HG02885 (cell line): Measurements from ENCODE around the gene BNIP5.
"Not testable (repeated sequence)": the region's sequence is repeated elsewhere in the genome, so short reads cannot be mapped to it uniquely, and the experiment has no call there.

Experiments
- ATAC-seq: cut with Tn5 transposase; IDR thresholded peaks from one replicate; pipeline ENCODE4 v1.9.1; 2021; ENCODE audit warnings: mild to moderate bottlenecking; ENCODE audit not compliant: unreplicated experiment, poor library complexity

Gene BNIP5

DNA sequence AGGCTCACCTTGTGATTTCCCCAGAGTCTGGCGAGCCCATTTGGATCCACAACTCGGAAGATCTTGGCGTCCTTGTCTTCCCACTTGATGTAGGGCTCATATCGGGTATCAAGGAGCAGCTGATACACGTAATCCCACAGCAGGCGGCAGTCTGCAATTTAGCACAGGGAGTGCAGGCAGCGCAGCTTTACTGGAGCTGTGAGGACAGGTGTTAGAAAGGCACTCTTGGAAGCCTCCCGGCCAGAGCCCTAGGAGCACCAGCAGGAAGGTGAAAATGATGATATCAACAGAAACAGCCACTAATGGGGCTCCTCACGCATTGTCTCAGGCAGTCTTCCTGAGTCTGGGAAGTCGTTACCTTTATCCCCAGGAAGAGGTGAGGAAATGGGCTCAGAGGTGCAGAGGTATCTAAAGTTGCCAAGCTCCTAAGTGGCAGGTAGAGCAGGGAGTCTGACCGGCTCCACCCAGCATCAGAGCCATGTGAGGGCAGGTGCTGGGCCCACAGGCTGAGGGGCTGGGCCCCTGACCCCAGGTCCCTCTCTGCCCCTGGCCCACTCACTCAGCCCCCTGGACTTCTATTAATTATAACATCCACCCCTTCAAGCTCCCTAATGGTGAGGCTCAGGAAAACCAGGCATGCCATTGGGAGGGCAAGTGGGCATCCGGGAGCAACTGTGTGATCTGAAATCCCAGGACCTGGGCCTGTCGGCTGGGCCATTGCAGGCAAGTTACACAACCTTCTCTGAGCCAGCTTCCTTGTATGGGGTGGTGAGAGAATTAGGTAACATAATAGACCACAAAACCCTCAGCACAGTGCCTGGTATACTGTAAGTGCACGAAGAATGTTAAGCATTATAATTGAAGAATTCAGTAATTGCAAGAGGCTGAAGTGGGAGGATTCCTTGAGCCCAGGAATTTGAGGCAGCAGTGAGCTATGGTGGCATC, 32.5 kb upstream of the BNIP5 start:
- ATAC-seq, result no peak

DNA sequence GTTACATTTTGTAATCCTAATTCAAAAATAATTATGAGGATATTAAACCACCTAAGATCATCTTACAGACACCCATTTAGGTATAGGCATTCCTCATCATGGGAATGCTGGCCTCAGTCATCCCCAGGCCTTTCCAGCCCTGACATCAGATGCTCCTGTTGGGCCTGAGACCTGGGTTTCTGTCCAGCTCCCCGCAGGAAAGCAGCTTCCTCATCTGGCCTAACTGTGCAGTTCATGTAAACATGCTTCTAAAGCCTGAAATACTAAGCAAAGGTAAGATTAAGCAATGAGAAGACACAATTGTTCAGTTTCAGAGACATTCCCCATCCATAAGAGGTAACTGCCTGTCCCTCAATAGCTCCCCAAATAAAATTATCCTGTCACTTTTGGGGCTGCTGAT, 31.7 kb upstream of the BNIP5 start:
- ATAC-seq, result no peak

DNA sequence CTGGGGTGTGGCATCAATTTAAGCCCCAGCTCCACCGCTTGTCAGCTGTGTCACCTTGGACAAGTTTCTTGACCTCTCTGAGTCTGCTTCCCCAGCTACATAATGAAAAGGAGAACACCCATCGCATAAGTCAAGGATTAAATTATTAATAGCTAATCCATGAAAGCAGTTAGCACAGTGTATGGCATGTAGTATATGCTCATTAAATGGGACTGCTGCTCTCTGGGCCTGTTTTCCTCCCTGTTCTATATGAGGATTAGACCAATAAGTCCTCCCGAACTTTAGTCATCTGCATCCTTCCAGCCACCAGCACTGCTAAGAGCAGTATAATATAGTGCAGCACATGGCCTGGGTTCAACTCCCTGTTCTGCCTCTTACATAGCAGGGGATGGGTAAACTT, 31.1 kb upstream of the BNIP5 start:
- no peak for ATAC-seq

DNA sequence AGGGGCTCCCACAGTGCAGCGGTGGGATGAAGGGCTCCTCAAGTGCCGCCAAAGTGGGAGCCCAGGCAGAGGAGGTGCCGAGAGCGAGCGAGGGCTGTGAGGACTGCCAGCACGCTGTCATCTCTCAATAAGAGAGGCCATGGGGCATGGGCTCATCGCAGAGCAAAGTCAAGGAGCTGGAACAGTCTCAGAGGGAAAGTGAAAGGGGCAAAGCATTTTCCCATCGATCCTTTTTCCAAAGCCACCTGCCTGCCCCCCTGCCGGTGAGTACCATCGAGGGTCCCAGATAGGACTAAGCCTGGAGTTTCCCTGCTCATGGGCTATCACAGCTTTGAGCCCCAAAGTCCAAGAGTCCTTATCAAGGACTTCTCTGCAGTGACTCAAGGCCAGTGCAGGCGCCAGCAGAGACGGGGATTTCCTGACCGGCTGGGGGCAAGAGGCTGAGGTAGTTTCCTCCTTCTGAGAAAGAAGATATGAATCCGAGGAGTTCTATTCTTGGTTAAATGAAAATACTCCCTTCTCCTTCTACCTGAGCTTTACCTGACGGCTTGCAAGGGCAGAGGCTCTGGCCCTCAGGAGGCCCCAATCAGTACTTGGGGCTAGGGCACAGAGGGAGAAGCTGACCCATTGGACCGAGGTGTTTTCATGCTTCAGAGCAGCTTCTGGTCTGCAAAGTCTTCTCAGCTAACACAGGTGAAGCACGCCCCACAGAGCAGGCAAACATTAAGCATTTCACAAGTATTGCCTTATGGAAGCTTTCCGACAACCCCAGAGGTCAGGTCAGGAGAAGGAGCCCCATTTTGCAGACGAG, 28.2 kb upstream of the BNIP5 start:
- peak; percentile 47 for ATAC-seq

DNA sequence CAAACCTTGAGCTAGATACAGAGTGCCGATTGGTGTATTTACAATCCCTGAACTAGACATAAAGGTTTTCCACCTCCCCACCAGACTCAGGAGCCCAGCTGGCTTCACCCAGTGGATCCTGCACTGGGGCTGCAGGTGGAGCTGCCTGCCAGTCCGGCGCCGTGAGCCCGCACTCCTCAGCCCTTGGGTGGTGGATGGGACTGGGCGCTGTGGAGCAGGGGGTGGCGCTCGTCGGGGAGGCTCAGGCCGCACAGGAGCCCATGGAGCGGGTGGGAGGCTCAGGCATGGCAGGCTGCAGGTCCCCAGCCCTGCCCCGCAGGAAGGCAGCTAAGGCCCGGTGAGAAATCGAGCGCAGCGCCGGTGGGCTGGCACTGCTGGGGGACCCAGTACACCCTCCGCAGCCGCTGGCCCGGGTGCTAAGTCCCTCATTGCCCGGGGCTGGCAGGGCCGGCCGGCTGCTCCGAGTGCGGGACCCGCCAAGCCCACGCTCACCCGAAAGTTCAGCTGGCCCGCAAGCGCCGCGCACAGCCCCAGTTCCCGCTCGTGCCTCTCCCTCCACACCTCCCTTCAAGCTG, 27.5 kb upstream of the BNIP5 start:
- ATAC-seq, result not testable (repeated sequence)

DNA sequence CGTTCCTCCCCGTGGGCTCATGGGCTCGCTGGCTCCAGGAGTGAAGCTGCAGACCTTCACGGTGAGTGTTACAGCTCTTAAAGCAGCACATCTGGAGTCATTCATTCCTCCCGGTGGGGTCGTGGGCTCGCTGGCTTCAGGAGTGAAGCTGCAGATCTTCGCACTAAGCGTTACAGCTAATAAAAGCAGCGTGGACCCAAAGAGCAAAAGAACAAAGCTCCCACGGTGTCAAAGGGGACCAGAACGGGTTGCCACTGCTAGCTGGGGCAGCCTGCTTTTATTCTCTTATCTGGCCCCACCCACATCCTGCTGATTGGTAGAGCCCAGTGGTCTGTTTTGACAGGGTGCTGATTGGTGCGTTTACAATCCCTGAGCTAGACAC, 26.7 kb upstream of the BNIP5 start:
- ATAC-seq, result not testable (repeated sequence)

DNA sequence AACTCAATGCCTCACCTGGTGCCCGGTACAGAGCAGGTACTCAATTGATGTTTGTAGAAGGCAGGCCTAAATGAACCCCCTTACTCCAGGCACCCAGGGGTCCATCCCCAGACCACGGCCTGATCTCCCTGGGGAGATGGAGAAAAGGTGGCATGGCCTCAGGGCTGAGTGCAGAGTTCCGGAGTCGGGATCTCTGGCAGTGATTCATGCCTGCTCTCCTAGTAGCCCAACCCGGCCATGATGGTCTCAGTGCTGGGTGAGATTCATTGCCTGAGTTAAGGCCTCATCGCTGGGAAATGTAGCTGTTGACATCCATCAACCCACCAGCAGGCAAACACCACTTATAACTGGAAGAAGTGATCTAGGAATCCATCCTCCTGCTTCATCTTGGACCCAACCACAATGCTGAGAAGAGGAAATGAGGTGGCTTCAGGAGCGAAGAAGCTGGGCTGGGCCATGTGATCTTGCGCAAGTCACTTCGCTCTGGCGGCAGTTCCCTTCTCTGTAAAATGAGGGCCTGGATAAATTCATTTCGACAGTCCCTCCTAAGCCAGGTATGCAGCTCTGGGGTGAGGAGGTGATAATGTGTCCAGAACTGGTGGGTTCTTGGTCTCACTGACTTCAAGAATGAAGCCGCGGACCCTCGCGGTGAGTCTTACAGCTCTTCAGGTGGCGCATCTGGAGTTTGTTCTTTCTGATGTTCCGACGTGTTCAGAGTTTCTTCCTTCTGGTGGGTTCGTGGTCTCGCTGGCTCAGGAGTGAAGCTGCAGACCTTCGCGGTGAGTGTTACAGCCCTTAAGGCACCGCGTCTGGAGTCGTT, 26.1 kb upstream of the BNIP5 start:
- no peak for ATAC-seq

DNA sequence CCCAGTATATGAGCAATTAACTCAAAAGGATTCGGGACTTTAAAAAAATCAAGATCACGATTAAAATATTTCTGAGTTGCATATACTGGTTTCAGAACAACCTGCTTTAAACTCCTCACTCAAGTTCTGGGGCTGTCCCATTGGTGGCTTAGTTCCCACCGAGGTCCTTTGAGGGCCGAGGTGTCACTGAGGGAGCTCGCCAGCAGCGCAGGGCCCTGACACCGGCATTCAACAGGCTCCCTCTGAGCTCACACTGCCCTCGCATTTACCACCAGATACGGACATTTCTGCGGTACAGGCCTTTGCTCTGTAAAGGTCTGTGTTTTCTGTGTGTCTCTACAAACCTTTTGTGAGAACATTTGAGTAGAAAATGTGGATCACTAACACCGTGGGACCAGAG, 24.4 kb upstream of the BNIP5 start:
- ATAC-seq, result peak; percentile 28

DNA sequence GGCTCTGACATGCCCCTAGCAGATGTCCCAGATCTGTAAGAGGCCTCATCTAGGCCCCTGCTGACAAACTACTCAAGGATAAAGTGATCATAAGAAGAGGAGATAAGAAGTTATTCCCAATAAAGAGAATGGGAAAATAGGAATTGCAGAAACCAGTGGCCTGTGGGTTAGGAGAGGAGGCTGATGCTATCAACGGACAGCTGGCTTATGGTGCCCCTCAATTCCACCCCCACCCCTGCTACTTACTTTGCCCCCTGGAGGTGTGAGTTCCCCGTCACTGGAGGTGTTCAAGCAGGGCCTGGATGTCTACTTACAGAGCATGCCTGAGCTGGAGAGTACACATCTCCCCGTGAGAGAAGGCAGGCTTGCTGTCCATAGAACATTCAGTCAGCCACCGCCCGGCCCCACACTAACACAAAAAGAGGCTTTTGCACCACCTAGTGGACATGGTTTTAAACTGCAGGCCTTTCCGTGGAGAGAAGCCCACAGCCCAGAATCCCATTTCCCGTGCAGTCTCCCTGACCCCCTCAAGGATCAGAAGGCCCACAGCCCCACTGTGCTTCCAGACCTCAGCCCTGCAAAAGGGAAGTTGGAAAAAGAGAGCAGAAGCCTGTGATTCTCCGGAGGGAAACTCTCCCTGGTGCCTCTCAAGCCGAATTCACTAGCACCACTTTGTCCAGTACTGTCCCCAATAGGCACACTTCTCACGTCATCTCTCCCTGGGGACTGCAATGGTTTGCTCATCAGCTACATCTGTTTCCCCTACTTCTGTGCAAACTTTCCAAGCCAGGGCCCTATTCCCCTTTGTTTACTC, 23.8 kb upstream of the BNIP5 start:
- peak; percentile 56 for ATAC-seq

DNA sequence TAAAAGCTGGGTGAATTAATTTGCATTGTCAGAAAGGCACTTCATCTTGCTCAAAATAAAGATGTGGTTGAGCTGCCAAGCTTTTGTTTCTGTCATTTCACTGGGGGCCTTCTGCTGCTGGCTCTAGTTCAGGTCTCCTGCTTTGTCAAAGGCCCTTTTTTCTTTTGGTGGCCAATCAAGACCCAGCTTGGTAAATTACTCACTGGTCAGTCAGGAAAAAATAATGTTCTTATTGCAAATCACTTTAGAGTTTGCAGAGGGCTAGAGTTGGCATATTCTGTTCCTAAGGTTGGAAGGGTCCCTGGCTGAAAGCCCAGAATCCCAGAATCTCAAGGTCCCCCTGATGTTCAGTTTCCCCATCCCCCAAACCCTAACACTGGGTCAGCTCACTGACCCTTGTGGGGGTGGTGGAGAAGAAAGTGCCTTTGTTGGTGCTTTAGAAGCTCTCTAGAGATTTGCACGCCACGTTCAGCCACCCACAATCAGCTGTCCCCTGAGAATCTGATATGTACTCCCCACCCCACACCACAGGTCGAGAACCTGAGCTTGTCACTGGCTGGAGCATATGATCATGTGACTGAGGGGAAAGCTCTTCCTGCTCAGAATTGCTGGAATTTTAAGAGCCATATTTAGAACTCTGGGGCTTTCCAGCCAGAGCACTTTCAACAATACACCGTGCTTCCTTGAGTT, 21.7 kb upstream of the BNIP5 start:
- peak; percentile 39 for ATAC-seq

DNA sequence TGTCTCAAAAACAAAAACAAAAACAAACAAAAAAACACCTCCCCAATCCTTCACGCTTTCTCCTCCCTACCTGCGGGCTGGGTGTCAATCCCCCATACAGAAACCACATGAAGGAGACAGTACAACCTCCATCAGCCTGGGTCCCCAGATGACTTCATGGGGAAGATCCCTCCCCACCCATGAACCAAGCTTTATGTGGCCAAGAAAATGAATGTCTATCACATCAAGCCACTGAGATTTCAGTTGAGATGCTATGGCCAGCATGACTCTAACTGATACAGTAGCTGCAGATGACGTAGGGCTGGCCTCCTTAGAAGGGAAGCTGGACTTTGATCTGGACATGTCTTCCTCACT, 21.2 kb upstream of the BNIP5 start:
- peak; percentile 23 for ATAC-seq

DNA sequence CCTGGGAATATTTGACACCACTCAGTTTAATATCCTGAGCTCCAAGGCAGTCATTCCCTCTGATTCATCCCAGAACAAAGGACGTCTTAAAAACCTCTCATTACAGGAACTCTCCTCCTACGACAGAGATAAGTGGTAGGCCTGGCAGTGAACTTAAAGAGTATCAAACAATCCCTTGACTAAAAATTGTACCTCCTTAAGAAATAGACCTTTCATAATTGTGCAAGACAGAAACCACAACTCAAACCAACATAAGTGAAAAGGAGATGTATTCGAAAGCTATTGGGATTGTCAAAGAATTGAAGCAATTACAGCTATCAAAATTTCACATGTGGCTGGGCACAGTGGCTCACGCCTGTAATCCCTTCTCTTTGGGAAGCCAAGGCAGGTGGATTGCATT, 19.1 kb upstream of the BNIP5 start:
- ATAC-seq, result no peak

DNA sequence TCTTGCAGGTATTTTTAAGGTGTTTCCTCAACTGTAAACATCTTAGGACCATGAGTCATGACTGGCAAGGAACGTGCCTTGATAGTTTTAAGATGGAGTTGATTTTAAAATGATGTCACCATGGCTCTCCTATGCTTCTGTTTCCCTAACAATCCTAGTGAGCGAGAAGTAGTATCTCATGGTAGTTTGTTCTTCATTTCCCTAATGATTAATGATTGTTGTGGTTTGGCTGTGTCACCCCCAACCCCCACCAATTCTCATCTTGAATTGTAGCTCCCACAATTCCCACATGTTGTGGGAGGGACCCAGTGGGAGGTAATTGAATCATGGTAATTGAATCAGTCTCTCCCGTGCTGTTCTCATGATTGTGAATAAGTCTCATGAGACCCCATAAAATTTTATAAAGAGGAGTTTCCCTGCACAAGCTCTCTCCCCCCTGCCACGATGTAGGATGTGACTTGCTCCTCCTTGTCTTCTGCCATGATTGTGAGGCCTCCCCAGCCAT, 16.8 kb upstream of the BNIP5 start:
- ATAC-seq, result no peak

DNA sequence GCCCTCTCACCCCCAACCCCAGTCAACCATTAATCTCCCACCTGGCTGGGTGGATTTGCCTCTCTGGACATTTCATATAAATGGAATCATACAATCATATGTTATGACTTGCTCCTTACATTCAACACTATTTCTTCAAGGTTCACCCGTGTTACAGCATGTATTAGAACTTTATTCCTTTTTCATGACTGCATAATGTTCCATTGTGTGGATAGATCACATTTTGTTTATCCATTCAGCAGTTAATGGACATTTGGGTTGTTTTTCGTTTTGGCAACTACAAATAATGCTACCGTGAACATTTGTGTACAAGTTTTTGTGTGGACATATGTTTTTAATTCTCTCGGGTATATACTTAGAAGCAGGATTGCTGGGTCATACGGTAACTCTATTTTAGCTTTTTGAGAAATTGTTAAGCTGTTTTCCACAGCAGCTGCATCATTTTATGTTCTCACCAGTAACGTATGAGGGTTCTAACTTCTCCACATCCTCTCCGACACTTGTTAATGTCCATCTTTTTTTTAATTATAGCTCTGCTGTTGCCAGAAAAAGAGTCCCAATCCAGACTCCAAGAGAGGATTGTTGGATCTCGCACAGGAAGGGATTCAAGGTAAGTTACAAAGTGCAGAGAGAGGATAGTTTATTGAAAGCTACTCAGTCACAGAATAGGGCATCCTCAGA, 15.9 kb upstream of the BNIP5 start:
- ATAC-seq, result no peak

DNA sequence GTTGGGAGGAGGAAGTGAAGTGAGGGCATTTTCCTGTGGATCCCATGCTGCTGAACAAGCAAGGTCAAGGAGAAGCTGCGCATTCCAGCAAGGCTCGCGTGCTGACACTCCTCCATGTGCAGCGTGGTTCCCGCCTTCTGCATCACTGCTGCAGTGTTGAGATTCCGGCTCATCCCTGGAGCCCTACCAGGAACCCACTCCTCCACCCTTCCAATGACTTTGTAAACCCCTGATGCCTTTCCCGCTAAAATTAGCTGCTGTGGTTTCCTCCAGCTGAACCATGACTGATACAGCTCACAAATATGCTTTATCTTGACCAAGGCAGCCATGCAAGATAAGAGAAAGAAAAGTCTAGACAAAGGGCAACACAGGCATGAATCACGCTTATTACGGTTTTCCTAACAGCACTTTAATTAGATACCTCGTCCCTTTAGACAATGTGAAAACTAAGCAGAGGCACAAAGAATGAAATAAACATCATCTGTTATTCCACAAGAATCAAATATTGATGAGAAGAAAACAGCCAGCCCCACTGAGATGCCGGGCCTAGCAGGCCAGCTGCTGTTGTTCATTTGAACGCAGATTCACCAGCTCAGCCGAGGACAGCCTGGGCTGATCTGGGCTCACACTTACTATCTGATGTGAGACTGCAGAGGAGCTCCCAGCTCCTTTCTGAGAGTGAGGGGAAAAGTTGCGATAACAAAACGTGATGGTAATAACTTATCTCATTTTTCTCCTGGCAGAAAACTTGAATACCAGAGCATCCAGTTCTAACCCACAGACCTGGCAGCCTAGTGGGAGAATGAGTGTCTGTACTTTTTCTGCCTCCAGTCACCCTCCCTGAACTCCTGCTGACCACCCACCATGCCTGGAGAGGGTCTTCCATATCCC, 14.2 kb upstream of the BNIP5 start:
- no peak for ATAC-seq

DNA sequence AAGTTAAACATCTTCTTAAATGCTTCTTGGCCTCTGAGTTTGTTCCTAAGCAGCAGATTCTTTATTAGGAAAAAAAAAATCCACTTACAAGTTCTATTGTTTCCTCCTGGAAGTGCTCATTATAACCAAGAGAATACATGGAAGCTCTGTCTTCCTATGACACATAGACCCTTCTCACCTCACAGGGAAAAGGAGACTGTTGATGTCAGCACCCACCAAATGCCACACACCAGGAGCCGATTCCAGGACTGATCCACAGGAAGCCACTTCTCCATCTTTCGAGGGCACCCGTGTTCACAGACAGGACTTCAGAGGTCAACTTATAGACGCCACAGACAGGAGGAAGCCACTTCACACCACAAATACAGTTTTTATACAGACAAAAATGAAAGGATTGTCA, 13.4 kb upstream of the BNIP5 start:
- ATAC-seq, result no peak

DNA sequence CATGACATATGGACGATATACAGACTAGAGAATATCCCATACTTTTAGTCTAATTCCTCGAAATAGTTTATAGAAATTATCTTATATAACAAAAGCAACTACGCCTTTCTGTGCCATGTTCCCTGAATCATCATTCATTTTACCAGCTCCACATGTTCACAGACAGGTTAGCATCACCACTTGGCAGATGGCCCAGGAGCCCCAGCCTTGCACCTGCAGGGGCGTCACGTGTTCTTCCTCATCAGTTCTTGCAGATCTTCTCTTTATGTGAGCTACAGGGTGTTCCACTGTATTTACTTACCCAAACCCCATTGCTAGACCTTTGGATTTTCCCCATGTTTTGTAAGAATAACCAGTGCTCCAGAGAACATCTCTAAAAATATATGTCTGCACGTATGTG, 12.6 kb upstream of the BNIP5 start:
- no peak for ATAC-seq
